GM18498 (cell line): ENCODE measurements around the gene AFP.
"Not testable (repeated sequence)": the region's sequence is repeated elsewhere in the genome, so short reads cannot be mapped to it uniquely, and the experiment has no call there.

ENCODE experiments used
- ATAC-seq: cut with Tn5 transposase; IDR thresholded peaks from one replicate; pipeline ENCODE4 v1.9.1; 2021; ENCODE audit warnings: mild to moderate bottlenecking, moderate library complexity; ENCODE audit not compliant: unreplicated experiment

The AFP gene

DNA sequence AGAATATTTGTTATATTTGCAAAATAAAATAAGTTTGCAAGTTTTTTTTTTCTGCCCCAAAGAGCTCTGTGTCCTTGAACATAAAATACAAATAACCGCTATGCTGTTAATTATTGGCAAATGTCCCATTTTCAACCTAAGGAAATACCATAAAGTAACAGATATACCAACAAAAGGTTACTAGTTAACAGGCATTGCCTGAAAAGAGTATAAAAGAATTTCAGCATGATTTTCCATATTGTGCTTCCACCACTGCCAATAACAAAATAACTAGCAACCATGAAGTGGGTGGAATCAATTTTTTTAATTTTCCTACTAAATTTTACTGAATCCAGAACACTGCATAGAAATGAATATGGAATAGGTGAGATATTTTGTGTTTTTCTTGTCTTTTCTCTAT, at the start of gene AFP:
TSS of gene AFP (plus strand) at position 238 of the 400 bp plus-strand sequence. CDS start at position 280, 42 bp downstream.
- no peak for ATAC-seq

DNA sequence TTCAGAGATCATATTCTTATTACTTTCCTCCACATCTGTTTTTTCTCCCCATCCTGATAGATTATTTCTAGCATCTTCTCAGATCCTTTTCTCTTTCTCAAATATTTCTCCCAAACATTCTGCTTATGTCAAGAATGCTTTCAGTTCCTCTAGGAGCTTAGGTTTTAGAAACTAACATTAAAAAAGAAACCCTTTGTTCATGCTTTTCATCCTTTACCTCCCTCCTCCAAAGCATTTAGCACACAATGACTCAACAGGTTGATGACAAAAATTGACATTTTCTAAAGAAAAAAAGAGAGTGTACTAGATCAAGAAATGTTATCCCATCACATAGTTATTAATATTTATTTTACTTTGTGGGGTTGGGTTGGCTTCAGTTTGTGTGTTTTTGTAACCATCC, 48.5 kb upstream of the AFP start:
- no peak for ATAC-seq

DNA sequence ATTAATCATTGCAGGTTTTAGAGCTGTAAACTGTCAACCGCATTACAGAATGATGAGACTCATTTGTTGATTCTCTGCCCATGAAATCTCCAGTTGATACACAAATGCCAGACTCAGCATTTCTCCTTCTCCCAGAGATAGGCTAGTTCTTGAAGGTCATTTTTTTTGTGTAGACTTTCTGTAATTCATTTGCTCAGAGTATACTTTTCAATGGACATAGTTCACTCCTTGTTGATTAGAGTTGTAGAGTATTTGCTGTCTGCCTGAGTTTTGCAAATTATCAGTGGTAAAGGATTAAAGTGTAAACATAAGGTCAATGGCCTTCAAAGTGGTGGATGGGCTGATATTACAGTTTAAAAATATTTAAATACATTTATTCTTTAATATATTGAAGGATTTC, 47.1 kb upstream of the AFP start:
- ATAC-seq, result no peak

GRCh38 chr4:73389663-73390062, 46.4 kb upstream of the AFP start:
- not testable (repeated sequence) for ATAC-seq

- ATAC-seq, result no peak
These were observed 44.2 kb upstream of the AFP start for GRCh38 chr4:73391774-73392173.

GRCh38 chr4:73392936-73393335, 43.1 kb upstream of the AFP start:
- no peak for ATAC-seq

GRCh38 chr4:73396304-73396703, 39.7 kb upstream of the AFP start:
- no peak for ATAC-seq

DNA sequence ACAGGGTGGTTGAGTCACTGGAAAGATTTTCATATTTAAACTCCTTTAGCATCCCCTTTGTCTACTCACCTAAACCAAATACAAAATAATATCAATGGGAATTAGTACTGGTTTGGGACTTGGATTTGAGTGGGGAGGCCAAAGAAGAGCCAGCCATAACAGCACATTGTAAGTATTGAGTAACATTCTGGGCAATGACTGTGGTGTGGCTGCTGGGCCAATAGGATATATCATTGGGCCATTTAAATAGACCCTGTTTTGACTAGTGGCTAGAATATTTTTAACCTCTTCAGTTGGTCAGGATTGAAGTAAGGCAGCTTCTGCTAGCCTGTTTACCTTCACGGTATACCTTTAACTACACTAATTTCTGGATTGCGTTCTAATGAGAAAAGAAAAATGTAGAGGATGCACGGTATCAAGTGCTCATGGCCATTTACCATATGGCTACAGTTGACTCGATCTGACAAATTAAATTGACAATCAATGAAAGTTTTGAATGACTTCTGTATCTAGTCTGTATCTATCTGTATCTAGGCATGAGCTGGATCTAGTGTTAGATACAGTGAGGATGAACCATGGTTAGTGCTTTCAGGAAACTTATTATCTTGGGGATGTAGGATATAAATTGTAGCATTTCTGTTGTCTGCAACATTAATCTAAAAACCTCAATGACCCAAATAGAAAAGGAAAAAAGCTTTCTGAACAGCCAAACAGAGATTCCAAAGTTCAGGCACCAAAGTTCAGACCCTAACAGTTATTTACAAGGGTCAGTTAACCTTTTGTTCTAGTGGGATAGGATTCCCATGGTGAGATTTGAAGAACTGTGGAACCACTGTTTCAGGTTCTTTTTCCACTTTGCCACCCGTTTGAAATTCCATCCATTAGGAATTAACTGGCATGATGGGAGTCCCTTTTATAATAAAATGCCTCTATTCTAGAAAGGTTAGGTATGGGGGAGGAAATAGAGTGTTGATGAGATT, 38.7 kb upstream of the AFP start:
- ATAC-seq, result no peak

DNA sequence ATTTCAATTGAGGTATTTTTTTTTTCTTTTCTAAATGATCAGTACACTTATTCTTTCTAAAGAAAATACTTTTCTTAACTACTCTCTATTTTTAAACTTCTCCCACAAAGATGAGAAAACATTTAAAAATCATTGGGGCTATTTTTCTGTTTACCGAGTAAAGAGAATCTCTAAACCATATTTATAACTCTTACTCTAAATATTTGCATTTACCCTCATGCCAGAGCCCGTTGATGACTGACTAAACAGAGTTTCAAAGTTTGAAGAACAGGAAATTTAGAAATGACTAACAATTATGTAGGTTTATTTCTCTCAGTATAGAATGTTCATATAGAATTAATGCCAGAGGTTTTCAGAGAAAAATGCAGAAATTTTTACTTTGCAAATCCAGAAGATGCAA, 34.6 kb upstream of the AFP start:
- no peak for ATAC-seq

DNA sequence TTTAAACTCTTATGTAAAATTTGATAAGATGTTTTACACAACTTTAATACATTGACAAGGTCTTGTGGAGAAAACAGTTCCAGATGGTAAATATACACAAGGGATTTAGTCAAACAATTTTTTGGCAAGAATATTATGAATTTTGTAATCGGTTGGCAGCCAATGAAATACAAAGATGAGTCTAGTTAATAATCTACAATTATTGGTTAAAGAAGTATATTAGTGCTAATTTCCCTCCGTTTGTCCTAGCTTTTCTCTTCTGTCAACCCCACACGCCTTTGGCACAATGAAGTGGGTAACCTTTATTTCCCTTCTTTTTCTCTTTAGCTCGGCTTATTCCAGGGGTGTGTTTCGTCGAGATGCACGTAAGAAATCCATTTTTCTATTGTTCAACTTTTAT, 32.0 kb upstream of the AFP start, which contains the start of gene ALB:
TSS of gene ALB (plus strand) at position 246 of the 400 bp plus-strand sequence. CDS start at position 287, 41 bp downstream.
- ATAC-seq, result no peak

DNA sequence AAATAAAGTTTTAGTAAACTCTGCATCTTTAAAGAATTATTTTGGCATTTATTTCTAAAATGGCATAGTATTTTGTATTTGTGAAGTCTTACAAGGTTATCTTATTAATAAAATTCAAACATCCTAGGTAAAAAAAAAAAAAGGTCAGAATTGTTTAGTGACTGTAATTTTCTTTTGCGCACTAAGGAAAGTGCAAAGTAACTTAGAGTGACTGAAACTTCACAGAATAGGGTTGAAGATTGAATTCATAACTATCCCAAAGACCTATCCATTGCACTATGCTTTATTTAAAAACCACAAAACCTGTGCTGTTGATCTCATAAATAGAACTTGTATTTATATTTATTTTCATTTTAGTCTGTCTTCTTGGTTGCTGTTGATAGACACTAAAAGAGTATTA, 31.6 kb upstream of the AFP start:
- ATAC-seq, result no peak

- ATAC-seq, result no peak
These were observed 30.9 kb upstream of the AFP start for GRCh38 chr4:73405138-73405537.

- ATAC-seq, result no peak
These were observed 29.5 kb upstream of the AFP start for GRCh38 chr4:73406548-73406875.

DNA sequence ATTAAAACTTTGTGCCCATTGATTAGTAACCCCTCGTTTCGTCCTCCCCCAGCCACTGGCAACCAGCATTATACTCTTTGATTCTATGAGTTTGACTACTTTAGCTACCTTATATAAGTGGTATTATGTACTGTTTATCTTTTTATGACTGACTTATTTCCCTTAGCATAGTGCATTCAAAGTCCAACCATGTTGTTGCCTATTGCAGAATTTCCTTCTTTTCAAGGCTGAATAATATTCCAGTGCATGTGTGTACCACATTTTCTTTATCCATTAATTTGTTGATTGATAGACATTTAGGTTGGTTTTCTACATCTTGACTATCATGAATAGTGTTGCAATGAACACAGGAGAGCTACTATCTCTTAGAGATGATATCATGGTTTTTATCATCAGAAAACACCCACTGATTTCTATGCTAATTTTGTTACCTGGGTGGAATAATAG, 28.8 kb upstream of the AFP start:
- no peak for ATAC-seq

DNA sequence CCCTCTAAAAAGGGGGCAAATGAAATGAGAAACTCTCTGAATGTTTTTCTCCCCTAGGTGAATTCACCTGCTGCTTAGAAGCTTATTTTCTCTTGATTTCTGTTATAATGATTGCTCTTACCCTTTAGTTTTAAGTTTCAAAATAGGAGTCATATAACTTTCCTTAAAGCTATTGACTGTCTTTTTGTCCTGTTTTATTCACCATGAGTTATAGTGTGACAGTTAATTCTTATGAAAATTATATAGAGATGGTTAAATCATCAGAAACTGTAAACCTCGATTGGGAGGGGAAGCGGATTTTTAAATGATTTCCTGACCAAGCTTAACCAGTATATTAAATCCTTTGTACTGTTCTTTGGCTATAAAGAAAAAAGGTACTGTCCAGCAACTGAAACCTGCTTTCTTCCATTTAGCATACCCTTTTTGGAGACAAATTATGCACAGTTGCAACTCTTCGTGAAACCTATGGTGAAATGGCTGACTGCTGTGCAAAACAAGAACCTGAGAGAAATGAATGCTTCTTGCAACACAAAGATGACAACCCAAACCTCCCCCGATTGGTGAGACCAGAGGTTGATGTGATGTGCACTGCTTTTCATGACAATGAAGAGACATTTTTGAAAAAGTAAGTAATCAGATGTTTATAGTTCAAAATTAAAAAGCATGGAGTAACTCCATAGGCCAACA, 27.7 kb upstream of the AFP start:
- ATAC-seq, result no peak

DNA sequence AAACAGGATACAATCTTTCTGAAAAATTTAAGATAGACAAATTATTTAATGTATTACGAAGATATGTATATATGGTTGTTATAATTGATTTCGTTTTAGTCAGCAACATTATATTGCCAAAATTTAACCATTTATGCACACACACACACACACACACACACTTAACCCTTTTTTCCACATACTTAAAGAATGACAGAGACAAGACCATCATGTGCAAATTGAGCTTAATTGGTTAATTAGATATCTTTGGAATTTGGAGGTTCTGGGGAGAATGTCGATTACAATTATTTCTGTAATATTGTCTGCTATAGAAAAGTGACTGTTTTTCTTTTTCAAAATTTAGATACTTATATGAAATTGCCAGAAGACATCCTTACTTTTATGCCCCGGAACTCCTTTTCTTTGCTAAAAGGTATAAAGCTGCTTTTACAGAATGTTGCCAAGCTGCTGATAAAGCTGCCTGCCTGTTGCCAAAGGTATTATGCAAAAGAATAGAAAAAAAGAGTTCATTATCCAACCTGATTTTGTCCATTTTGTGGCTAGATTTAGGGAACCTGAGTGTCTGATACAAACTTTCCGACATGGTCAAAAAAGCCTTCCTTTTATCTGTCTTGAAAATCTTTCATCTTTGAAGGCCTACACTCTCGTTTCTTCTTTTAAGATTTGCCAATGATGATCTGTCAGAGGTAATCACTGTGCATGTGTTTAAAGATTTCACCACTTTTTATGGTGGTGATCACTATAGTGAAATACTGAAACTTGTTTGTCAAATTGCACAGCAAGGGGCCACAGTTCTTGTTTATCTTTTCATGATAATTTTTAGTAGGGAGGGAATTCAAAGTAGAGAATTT, 26.8 kb upstream of the AFP start:
- ATAC-seq, result no peak

DNA sequence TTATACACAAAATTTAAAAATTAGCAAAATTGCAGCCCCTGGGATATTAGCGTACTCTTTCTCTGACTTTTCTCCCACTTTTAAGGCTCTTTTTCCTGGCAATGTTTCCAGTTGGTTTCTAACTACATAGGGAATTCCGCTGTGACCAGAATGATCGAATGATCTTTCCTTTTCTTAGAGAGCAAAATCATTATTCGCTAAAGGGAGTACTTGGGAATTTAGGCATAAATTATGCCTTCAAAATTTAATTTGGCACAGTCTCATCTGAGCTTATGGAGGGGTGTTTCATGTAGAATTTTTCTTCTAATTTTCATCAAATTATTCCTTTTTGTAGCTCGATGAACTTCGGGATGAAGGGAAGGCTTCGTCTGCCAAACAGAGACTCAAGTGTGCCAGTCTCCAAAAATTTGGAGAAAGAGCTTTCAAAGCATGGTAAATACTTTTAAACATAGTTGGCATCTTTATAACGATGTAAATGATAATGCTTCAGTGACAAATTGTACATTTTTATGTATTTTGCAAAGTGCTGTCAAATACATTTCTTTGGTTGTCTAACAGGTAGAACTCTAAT, 26.0 kb upstream of the AFP start:
- ATAC-seq, result no peak

DNA sequence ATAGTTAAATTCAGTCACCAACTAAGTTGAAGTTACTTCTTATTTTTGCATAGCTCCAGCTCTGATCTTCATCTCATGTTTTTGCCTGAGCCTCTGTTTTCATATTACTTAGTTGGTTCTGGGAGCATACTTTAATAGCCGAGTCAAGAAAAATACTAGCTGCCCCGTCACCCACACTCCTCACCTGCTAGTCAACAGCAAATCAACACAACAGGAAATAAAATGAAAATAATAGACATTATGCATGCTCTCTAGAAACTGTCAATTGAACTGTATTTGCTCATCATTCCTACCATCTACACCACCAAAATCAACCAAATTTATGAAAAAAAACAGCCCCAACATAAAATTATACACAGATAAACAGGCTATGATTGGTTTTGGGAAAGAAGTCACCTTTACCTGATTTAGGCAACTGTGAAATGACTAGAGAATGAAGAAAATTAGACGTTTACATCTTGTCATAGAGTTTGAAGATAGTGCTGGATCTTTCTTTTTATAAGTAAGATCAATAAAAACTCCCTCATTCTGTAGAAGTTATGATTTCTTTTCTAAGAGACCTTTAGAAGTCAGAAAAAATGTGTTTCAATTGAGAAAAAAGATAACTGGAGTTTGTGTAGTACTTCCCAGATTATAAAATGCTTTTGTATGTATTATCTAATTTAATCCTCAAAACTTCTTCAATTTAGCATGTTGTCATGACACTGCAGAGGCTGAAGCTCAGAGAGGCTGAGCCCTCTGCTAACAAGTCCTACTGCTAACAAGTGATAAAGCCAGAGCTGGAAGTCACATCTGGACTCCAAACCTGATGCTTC, 24.9 kb upstream of the AFP start:
- no peak for ATAC-seq

DNA sequence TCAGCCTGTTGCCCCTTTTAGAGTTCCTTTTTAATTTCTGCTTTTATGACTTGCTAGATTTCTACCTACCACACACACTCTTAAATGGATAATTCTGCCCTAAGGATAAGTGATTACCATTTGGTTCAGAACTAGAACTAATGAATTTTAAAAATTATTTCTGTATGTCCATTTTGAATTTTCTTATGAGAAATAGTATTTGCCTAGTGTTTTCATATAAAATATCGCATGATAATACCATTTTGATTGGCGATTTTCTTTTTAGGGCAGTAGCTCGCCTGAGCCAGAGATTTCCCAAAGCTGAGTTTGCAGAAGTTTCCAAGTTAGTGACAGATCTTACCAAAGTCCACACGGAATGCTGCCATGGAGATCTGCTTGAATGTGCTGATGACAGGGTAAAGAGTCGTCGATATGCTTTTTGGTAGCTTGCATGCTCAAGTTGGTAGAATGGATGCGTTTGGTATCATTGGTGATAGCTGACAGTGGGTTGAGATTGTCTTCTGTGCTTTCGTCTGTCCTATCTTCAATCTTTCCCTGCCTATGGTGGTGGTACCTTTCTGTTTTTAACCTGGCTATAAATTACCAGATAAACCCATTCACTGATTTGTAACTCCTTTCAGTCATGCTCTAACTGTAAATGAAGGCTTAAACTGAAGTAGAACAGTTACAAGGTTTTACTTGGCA, 24.1 kb upstream of the AFP start:
- ATAC-seq, result no peak
